ENCODE data around the gene FAM53B.

Gene FAM53B

DNA sequence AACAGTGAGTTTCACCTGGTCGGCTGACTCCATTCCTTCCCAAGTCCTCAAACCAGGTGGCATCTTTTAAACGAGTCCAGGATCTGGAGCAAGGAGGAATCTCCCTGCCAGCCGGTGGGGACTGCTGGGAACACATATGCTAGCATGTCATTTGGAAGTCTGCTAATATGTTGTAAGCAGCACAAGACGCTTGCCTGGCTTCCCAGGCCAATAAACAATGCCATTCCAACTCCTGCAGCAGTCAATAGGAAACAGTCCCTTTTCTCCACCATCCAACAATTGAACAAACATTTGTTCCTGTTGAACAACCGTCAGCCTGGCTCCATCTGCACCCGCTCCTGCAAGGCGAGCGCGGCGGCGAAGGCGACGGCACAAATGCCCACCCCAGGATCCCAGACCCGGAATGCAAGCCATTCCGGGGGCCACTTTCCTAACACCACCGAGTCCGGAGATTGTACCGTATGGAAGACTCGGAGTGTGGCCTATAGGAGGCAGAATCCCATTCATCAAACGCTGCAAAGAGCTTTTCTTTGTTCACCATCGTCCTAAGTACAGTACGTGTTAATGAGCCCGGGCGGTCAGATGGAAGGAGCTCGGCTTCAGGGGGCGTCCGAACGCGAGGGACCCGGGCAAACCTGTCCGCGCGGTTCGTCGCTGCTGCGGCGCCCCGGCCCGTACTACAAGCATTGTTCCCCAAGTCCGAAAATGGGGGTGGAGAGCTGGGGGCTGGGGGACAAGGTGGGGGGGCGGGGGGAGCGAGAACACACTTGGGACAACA, 1.6 kb downstream of the FAM53B start:
- no peak for DNase-seq (ENCODE audit: low read depth)

DNA sequence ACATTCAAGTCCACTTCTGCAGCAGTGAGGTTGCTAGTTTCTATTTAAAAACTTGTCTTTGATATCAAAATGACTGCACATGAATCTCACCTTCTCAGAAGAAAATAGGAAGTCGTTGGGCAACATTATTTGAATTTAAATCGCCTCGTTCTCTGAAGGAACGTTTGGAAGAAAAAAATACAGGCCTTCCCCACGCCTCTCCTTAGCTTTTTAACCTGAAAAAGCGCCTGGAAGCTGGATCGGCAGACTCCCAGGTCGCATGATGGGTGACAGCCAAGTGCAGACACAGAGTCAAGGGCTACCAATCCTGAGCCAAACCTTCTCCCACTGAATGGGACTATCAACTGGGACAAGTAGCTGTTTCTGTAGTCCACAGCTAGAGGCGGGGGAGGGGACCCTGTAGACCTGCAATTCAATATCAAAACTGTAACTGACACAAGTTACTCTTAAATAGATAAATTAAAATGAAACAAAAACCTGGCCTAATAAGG, 2.2 kb downstream of the FAM53B start:
- no peak for DNase-seq (ENCODE audit: low read depth)

- DNase-seq (ENCODE audit: low read depth) = peak; percentile 61
Measured at GRCh38 chr10:124741281-124741921, 2.8 kb downstream of the FAM53B start.

GRCh38 chr10:124740369-124741280, 3.6 kb downstream of the FAM53B start:
- DNase-seq (ENCODE audit: low read depth) = no peak

- DNase-seq (ENCODE audit: low read depth) = no peak
Measured at GRCh38 chr10:124739986-124740368, 4.2 kb downstream of the FAM53B start.

DNA sequence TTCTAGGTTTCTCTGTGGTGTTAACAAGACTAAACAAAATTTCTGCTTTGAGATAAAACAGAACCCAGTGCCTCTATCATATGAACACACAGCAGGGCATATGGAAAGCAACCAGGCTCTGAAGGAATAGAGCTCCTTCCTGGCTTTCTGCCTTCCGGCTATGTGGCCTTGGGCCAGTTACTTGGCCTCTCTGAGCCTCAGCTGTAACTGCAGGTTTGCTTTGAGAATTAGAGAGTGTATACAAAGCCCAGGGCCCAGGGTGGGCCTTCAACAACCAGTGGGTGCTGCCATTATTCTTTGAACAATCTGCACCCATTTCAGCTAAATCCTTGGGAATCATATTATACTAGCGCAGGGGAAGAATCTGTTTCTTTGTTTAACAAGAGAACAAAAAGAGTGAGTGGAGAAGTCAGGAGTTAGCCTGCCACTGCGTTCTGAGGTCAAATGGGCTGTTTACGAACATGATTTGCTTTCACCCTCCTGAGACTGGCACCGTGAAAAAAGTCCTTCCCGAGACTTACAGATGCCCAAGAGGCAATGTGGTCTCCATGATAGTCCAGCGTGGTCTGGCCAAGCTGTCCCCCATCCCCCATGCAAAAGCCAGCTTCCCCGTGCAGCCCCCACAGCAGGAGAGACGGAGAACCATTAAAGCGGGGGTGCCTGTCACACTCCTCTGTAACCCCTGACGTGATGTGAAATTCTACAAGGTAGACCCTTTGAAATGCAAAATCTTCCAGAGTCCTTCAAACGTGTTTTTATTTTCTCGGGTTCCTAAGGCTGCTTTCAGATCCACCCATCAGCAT, 4.9 kb downstream of the FAM53B start:
- no peak for DNase-seq (ENCODE audit: low read depth)

DNA sequence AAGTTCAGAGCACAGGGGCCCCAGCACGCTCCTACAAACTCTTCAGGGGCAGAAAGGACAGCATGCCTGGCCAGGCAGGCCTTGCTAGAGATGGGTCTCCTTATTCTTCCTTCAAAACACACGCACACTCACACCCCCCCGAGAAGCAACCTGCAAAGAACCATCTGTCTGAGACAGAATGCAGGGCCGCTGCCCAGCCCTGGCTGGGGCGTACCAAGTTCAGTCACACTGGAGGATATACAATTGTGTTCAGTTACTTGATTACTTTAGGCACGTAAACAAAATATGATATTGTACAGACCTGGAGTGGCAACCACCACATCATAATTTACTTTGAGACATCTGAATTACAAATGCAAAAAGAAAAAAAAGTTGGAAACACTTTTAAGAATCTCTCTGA, 5.7 kb downstream of the FAM53B start:
- no peak for DNase-seq (ENCODE audit: low read depth)

DNA sequence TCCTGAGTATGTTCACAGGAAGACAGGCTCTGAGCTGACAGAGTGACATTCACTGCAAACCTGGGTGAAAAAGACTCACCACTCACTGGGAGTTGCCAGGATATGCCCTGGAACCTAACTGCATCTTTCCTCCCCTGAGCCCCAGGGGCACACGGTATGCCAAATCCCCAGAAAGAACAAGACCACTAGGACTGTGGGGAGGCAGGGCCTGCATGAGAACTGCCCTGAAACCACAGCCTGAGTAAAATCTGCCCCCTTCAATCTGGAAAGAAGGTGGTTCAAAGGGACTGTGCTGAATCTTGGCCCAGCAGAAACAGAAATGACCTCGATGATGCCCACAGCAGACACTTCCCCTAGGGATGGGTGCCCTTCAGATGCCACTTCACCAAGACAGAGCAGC, 6.5 kb downstream of the FAM53B start:
- no peak for DNase-seq (ENCODE audit: low read depth)

GRCh38 chr10:124737221-124737620, 7.0 kb downstream of the FAM53B start:
- DNase-seq (ENCODE audit: low read depth) = no peak

DNA sequence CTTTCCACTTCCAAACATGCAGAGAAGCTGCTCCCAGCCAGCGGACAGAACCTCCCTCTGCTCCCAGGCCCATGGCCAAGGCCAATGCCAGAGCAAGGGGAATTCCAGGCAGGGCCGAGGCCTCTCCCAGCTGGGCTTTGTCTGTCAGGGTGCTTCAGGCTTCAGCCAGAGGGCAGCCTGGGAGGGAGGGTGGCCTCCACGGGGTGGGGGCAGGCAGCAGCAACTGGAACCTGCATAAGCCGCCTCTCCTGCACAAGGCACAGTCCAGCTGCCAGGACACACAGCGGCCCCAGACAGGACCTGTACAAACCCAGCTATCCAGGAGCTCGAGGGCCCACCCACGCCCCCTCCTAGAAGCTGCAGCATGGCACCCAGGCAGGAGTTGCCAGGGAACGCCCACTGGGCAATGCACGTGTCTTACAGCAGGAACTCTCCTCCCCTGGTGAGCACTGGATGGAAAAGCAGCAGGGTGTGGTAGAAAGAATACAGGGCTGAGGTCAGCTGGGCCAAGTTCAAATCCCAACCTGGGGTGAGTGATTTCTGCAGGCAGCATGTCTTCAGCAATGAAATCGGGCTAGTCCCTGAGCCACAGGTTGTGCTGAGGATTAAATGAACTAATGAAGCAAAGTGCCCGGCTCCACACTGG, 7.6 kb downstream of the FAM53B start:
- no peak for DNase-seq (ENCODE audit: low read depth)

GRCh38 chr10:124735491-124736286, 8.5 kb downstream of the FAM53B start:
- DNase-seq (ENCODE audit: low read depth) = no peak

- DNase-seq (ENCODE audit: low read depth) = no peak
Measured at GRCh38 chr10:124734311-124735166, 9.6 kb downstream of the FAM53B start.

DNA sequence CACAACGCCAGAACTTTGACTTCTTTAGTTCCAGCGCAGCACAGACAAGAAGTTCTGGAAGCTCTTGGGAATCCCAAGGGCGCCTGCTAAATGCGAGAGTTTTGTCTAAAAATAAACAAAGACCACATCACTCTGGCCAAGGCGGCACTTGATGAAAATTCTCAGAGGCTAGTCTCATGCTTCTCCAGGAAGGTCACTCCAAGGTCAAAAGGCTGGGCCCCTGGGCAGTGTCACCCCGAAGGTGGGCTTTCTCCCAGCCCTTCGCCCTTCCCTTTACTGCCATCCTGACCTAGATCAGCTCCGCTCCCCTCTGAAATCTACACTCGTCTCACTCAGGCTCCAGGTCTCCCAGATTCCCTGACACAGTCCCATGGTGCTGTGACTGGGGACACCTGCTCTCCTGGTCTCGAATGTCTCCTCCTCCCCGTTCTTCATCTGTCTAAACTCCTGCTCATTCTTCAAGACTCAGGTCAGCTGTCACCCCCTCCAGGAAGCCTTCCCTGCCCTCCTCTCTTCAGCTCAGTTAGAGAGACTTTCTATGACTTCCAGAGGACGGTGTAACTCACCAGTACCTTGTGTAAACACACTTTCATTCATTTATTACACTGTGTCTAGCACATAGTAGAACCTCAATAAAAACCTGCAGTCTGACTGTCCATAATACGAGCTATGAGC, 10.5 kb downstream of the FAM53B start:
- DNase-seq (ENCODE audit: low read depth) = no peak

DNA sequence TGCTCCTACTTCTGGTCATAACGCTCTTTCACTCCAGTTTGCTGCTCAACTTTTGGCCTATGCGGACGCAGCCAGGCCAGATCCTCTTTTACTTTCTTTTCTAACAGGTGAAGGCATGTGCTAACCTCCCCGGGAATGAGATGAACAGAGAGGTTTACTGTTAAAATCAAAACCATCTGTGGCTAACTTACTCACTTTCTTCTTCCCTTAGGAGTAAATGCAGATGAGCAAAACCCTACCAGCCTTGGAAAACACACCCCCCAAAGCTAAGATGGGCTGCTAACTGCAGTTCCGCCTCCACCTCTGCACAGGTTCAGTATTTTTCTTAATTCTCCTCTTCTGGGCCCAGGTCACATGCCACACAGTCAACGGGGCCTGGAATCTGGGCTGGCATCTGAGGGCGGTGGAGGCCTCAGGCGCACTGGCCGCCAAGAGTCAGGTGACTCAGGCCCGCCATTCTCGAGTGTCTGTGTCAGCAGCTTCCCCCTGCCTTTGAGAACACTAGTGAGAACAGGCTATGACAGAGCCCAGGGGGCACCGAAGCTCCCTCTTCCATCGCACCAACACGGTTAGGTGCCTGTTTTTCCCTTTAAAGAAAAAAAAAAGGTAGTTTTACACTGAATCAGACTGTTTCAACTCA, 11.1 kb downstream of the FAM53B start:
- DNase-seq (ENCODE audit: low read depth) = no peak

- DNase-seq (ENCODE audit: low read depth) = no peak
Measured at GRCh38 chr10:124731551-124731950, 12.6 kb downstream of the FAM53B start.

DNA sequence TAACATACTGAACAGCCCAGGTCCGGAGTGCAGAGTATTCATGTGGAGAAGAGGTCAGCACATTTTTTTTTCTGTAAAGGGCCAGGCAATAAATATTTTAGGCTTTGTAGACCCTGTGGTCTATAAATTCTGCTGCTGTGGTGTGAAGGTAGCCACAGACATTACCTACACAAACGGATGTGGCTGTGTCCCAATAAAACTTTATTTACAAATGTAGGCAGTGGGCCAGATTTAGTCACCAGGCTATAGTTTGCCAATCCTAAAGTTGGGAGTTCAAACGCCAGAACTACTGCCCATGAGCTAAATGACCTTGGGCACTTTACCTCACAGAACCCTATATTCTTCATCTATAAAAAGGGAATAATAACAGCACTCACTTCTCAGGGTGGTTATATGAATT, 13.4 kb downstream of the FAM53B start:
- no peak for DNase-seq (ENCODE audit: low read depth)

DNA sequence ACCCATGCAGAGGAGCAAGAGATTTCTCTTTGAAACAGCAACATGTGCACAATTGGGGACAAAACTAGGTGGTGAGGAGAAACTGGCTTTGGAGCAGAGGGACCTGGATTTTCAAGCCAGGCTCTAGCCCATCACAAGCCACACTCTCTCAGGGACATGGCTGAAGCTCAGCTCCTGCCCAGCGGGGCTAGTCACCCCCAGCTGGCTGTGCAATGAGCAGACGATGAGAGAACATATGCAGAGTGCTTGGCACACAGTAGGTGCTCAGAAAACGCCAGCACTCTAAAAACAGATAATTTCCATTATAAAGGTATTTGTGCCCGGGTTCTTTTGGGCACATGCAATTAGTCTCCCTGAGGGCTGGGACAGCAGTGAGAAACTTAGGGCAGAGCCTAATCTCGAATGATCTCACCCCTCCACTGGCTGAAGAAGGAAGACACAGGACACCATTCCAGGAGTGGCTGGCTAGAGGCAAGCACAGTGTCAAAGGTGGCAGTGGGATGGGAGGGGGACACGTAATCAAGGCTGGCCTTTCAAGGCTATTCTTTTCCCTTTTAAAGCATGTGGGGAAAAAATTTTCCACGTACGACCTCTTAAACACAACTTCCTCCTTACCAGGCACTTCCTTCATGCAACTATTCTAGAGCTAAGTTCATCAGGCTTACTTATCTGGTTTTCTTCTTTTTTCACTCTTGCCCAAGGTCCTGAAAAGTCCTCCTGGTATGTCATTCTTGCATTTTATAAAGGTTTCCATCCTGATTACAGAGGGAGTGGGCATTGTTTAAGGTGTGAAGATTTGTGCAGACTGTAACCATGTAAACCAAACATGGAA, 15.1 kb downstream of the FAM53B start:
- no peak for DNase-seq (ENCODE audit: low read depth)
